ENCODE results near the gene B4GALNT2.
"Not testable (repeated sequence)": the region's sequence is repeated elsewhere in the genome, so short reads cannot be mapped to it uniquely, and the experiment has no call there.

Gene B4GALNT2

DNA sequence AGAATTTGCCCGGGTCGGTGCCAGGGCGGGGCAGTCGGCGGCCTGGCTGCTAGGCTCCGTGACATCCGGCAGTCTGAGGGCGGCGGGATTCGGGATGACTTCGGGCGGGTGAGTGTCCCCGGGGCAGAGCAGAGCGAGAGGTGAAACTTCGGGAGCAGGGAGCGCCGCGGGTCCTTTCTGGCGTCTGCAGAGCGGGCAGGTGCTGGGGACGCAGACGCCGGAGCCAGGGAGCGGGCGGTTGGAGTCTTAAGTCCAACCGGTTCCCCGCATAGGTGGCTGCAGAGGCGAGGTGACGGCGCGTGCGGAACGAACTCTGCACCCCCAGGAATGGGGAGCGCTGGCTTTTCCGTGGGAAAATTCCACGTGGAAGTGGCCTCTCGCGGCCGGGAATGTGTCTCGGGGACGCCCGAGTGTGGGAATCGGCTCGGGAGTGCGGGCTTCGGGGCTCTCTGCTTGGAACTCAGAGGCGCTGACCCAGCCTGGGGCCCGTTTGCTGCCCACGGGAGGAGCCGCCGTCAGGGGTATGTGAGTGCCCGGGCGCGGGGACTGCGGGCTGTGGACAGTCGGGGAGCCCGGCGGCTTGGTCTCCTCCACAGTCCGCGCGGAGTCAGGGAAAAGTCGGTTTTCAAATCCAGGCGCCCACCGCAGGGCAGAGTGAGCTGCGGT, at the start of gene B4GALNT2:
Gene B4GALNT2, plus strand, starts transcription at position 71 of the 666 bp plus-strand sequence. Its CDS starts 24 bp downstream, at position 95.
- no peak for DNase-seq (ENCODE audit: low read depth, low spot score)

- not testable (repeated sequence) for DNase-seq (ENCODE audit: low read depth, low spot score)
These were observed 47.5 kb upstream of the B4GALNT2 start for GRCh38 chr17:49085046-49085445.

GRCh38 chr17:49085565-49086315, 46.8 kb upstream of the B4GALNT2 start:
- no peak for DNase-seq (ENCODE audit: low read depth, low spot score)

- DNase-seq (ENCODE audit: low read depth, low spot score), result no peak
These were observed 46.3 kb upstream of the B4GALNT2 start for GRCh38 chr17:49086316-49086605.

GRCh38 chr17:49086649-49087048, 45.9 kb upstream of the B4GALNT2 start:
- DNase-seq (ENCODE audit: low read depth, low spot score), result no peak

- DNase-seq (ENCODE audit: low read depth, low spot score), result no peak
These were observed 43.5 kb upstream of the B4GALNT2 start for GRCh38 chr17:49089094-49089493.

DNA sequence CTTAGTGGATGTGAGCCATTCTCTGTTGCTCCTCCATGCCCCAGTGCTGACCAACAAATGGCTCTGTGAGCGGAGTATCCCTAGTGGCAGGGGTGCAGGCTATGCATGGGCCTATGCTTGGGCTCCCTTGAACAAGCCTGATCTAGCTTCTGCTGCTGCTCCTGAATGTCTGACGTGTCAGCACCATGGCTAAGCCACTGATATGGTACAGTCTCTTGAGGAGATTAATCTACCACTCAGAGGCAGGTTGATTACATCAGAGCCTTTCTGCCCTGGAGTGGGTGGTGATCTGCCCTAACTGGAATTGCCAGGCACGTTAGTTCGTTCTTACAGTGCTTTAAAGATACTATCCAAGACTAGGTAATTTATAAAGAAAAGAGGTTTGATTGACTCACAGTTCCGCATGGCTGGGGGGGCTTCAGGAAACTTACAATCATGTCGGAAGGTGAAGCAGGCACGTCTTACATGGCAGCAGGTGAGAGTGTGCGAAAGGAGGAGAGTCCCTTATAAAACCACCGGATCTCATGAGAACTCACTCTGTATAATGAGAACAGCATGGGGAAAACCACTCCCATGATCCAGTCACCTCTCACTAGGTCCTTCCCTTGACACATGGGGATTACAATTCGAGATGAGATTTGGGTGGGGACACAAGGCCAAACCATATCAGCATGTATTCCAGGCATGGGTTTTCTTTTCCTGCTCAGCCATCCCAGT, 41.5 kb upstream of the B4GALNT2 start:
- DNase-seq (ENCODE audit: low read depth, low spot score), result no peak

DNA sequence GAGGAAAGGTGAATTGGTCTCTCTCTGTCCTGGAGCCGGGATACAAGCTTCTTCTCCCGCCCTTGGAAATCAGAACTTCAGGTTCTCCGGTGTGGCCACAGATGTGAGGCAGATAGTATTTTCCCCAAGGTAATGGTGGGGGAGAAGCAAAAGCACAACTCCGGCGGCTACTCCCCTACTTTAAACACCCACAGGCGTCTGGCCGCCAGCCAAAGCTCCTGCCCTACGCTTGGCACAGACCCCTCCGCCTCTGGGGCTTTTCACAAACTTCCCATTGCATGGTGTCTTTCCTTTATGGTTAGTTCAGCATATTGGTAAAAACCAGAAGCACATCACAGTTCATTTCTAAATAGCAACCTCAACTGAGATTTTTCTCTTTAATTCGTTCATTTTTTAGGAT, 39.4 kb upstream of the B4GALNT2 start:
- DNase-seq (ENCODE audit: low read depth, low spot score), result no peak

DNA sequence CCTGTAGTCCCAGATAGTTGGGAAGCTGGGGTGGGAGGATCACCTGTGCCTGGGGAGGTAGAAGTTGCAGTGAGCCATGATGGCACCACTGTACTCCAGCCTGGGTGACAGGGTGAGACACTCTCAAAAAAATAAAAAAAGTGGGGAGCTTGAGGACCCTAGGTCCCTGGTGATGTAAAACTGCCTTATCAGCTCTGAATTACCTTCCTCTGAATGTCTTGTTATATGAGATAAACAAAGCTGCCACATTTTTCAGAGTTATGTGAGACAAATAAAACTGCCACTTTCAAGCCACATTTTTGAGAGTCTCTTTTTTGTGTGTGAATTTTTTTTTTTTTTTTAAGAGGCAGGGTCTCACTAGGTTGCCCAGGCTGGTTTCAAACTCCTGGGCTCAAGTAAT, 32.0 kb upstream of the B4GALNT2 start:
- DNase-seq (ENCODE audit: low read depth, low spot score), result no peak

- DNase-seq (ENCODE audit: low read depth, low spot score), result no peak
These were observed 31.5 kb upstream of the B4GALNT2 start for GRCh38 chr17:49101054-49101534.

DNA sequence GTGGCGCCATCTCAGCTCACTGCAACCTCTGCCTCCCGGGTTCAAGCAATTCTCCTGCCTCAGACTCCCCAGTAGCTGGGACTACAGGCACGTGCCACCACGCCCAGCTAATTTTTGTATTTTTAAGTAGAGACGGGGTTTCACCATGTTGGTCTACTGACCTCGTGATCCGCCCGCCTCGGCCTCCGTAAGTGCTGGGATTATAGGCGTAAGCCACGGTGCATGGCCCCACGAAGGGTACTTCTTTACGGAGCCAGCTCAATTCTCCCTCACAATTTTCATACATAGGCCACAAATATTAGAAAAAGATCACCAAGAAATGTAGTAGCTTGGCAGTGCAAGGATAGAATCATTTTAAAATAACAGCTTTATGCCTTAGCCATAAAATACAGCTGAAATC, 29.2 kb upstream of the B4GALNT2 start:
- not testable (repeated sequence) for DNase-seq (ENCODE audit: low read depth, low spot score)

GRCh38 chr17:49104511-49105074, 28.0 kb upstream of the B4GALNT2 start:
- no peak for DNase-seq (ENCODE audit: low read depth, low spot score)

DNA sequence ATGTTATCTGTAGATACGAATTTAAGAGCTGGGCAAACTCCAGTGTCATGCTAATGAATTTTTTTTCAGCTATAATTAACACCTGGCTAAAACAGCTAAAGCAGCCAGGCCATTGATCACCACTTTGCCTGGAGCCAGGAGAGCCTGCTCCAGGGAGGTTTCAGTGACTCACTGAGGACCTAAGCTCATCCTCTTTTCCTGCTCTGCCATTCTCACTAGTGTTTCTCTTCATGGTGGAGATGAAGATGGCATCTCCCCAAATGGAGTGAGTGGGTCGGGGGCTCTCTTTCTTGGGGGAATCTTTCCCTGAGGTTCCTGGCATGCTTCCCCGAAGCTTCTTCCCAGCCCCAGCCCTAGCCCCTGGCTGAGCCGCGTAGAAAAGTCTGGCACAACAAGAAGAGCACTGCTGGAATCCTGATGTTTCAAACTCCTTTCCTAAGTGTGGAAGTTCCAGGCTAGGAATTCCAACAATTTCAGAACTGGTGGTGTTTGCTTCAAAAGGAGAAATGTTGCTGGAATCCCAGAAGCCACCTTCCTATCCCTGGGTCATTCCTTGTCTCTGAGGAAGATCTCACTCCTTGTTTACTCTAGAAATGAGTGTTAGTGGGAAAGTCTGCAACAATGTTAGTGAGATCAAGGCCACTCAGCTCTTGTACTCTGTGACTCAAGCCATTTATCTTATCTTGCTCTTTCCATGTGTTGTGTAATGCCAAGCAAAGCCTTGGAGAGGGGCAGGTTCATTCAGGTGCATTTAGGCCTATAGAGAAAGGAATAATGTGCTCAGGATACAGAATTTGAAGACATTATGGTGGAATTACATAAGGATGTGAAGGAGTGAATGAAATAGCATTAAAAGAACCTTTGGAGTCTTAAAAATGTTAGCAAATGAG, 26.0 kb upstream of the B4GALNT2 start:
- no peak for DNase-seq (ENCODE audit: low read depth, low spot score)

DNA sequence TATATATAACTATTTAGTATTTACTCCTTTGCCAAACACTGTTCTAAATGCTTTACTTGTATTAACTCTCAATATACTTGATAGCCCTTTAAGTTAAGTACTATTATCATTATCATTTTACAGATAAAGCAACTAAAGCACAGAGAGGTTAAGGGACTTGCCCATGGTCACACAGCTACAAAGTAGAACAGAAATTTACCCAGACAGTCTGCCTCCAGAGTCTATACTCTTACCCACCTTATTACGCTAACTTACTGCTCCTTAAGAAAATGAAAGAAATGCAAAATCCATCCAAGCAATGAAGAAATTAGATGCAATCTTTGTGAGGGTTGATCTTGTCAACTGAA, 25.4 kb upstream of the B4GALNT2 start:
- no peak for DNase-seq (ENCODE audit: low read depth, low spot score)

DNA sequence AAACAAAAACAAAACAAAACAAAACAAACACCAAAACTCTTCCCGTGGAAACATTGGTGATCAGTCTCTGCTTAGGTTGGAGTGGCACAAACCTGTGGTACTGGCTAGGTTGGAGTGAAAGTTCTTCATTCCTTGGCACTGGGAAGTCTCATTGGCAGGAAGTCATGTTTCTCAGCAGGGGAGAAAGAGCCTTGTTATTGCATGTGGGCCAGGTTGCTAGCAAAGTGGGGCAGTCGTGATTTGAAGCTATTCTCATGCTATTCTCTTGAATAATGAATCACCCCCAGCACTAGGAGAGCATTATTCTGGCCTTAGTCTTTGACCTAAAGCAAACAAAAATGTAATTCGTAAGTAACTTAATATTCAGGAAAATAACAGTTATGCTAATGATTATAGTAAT, 24.3 kb upstream of the B4GALNT2 start:
- DNase-seq (ENCODE audit: low read depth, low spot score), result no peak

DNA sequence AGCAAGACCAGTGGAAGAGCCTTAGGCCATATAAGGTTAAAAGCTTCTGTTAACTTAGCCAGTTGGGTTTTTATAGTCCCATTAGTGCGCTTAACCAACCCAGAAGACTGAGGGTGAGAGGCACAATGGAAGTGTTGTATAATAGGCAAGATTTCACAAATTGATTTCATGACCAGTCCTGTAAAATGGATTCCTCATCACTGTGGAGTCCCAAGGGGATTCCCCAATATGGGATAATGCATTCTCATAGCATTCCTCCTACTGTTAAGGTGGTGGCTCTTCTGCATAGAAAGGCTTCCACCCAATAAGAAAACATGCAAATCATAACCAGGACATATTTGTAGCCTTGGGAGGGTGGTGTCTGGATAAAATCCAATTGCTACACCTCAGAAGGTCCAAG, 22.1 kb upstream of the B4GALNT2 start:
- DNase-seq (ENCODE audit: low read depth, low spot score), result no peak

GRCh38 chr17:49111934-49112333, 20.6 kb upstream of the B4GALNT2 start:
- DNase-seq (ENCODE audit: low read depth, low spot score), result no peak

DNA sequence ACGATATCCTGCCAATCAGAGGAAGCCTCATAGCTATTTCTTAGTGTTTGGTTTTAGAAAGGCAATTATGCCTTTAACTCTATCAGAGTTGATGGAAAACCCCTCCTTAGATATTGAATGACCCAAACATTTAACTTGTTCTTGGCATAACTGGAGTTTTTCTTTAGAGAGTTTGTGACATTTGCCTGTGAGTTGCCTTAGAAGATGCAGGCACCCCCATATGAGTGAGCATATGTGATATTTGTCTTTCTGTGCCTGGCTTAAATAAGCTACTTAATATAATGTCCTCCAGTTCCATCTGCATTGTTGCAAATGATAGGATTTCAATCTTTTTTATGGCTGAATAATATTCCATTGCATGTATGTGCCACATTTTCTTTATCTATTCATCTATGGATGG, 19.6 kb upstream of the B4GALNT2 start:
- no peak for DNase-seq (ENCODE audit: low read depth, low spot score)

DNA sequence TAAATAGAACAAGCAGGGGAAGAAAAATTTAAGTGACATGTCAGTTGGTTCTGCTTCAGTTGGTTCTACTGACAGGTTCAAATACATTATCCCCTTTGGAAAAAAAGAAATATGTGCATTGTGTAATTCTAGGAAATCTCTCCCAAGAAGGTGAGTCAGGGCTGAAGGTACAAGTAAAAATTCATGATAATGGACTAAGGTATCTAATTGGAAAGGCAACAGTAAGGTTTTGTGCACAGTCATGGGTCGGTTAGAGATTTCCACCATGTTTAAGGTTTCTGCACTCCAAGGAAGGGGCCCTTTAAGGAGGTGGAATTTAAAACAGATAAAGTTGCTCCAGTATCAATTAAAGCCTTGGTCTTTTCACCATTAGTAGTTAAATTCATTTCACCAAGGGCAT, 17.9 kb upstream of the B4GALNT2 start:
- DNase-seq (ENCODE audit: low read depth, low spot score), result no peak

DNA sequence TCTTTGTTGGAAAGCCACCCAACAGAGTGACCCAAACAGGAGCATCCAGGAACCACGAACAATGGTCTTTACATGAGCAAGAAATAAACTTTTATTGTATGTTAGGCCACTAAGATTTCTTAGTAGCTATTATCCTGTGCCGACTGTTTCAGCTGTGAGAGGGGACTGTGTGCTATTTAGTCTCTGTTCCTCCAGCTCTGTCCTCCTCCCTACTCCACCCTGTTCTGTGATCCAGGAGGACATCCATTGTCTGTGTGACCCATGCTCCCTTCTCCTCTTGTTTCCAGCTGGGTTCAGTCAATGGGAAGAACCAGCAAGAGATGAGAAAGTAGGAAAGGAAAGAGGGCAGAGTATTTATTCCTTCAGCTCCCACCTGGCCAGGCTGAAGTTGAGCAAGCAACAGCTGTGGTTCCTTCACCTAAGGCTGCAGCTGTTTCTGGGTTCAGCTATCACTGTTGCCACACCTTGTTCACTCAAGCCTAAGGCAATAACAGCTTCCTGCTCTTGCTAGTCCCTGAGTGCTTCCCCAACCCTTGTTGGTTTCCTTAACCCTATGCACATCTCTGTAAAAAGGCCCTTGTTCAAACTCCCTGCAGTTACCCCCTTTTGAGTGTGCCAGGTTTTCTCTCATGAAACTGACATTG, 14.9 kb upstream of the B4GALNT2 start:
- DNase-seq (ENCODE audit: low read depth, low spot score), result no peak

GRCh38 chr17:49120166-49120565, 12.4 kb upstream of the B4GALNT2 start:
- no peak for DNase-seq (ENCODE audit: low read depth, low spot score)
